Activated naive CD8-positive, alpha-beta T cell treated with anti-CD3 and anti-CD28 coated beads, Interleukin-2, amount 50 U/mL, for 24 hours (primary cell): ENCODE measurements around the gene RMDN2.
"Not testable (repeated sequence)": the region's sequence is repeated elsewhere in the genome, so short reads cannot be mapped to it uniquely, and the experiment has no call there.

Source experiments
- ATAC-seq: fragments of 150-1000 bp; cut with Tn5 transposase; one replicate; pipeline ENCODE4 v1.10.0; 2021
- DNase-seq: peaks from one replicate; pipeline ENCODE4 v3.0.0; 2021
- H3K27ac Mint-ChIP-seq: one replicate; pipeline ENCODE4 v1.8.0; 2021; ENCODE audit warnings: mild to moderate bottlenecking, mixed read lengths
- H3K27me3 Mint-ChIP-seq: one replicate; pipeline ENCODE4 v1.8.0; 2021; ENCODE audit warnings: mixed read lengths
- H3K36me3 Mint-ChIP-seq: one replicate; pipeline ENCODE4 v1.8.0; 2021; ENCODE audit warnings: low read depth, mixed read lengths
- H3K4me1 Mint-ChIP-seq: one replicate; pipeline ENCODE4 v1.8.0; 2021; ENCODE audit warnings: mixed read lengths
- H3K4me3 Mint-ChIP-seq: one replicate; pipeline ENCODE4 v1.8.0; 2021; ENCODE audit warnings: mild to moderate bottlenecking, moderate library complexity, mixed read lengths
- H3K9me3 Mint-ChIP-seq: one replicate; pipeline ENCODE4 v1.8.0; 2021; ENCODE audit warnings: mixed read lengths

RMDN2 gene

DNA sequence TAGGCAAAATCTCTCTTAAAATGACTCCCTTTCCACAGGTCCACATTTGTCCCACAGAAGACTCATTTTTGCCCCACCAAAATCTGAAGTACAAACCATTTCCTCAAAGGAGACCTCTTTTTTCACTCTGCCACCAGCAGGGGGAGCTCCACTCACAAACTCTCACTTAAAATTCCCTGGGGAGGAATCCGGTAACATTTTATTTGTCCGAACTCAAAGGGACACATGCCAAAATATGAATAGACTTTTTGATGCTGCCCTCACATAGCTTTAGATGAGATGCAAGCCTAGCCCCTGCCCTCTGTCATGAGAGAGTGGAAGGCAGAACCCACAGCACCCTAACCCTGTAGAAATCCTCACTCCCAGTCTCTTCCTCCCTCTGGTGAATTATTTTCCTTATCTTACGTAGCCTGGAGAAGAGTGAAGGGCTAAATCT, 57.1 kb downstream of the RMDN2 start:
- Mint-ChIP-seq H3K27me3 (no peaks in the 10 kb centered on the region), H3K36me3 (no peaks in the 10 kb centered on the region), H3K4me1 (peaks cover 4% of the 10 kb centered on the region), H3K9me3 (no peaks in the 10 kb centered on the region), H3K4me3 (no peak overlapping the region), H3K27ac (no peak overlapping the region)
- ATAC-seq (no peak), DNase-seq (peak; percentile 72)

GRCh38 chr2:37982847-37983246, 57.8 kb downstream of the RMDN2 start:
- Mint-ChIP-seq H3K4me3 (no peak overlapping the region), H3K4me1 (peaks cover 4% of the 10 kb centered on the region), H3K27ac (no peak overlapping the region), H3K9me3 (no peaks in the 10 kb centered on the region), H3K36me3 (no peaks in the 10 kb centered on the region), H3K27me3 (no peaks in the 10 kb centered on the region)
- DNase-seq, result no peak
- no peak for ATAC-seq

DNA sequence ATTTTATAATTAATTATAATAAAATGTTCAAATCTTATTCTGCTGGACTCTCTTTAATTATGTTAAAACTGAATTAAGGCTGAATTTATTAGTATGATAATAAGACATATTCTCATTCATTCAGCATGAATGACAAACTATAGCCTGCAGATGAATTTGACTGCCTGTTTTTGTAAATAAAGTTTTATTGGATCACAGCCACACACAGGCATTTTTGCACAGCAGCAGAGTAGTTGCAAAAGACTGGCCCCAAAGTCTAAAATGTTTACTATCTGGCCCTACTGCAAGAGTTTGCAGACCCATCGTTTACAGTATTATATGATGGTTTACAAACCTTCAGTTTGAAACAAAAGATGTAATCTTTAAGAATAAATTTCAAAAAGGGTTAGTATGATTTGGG, 58.6 kb downstream of the RMDN2 start:
- Mint-ChIP-seq H3K4me3 (no peak overlapping the region), H3K9me3 (no peaks in the 10 kb centered on the region), H3K36me3 (no peaks in the 10 kb centered on the region), H3K27me3 (no peaks in the 10 kb centered on the region), H3K4me1 (peaks cover 4% of the 10 kb centered on the region), H3K27ac (no peak overlapping the region)
- DNase-seq (no peak), ATAC-seq (no peak)

DNA sequence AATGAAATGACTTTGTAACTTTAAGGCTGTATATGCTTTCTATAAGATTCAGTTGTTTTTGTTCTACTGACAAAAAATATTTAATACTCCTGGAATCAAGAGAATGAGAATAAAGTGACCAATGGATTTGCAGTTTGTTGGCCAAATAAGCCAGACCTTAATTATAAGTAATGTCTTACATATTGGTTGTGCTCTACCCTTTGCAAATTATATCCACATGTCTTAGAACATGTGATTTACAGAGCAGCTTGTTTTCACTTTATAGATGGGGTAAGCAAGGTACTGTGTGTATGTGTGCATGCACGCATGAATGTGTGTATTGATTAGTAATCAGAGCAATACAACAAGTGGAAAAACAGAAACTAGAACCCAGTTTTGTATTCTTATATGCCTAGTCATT, 59.1 kb downstream of the RMDN2 start:
- ATAC-seq (no peak), DNase-seq (no peak)
- Mint-ChIP-seq H3K36me3 (no peaks in the 10 kb centered on the region), H3K4me3 (no peak overlapping the region), H3K27ac (no peak overlapping the region), H3K4me1 (peaks cover 4% of the 10 kb centered on the region), H3K27me3 (no peaks in the 10 kb centered on the region), H3K9me3 (no peaks in the 10 kb centered on the region)

GRCh38 chr2:37984589-37984988, 59.5 kb downstream of the RMDN2 start:
- DNase-seq, result no peak
- H3K27me3 Mint-ChIP-seq, result no peaks in the 10 kb centered on the region

DNA sequence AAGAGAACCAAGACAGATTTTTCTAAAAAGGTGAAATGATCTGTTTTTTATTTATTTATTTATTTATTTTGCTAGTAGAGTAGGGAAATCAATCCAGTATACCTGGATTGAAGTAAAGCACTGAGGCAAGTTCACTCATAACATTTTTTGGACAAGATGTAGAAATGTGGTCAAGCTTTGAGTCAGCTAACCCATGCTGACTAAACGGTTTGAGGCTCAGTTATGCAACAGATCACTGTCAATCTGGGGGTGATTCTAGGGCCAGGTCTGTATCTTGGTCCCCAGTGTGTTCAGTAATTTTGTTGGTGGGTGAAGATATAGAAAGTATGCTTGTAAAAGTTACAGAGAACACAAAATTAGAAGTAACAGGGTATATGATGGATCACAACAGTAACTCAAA, 60.2 kb downstream of the RMDN2 start:
- Mint-ChIP-seq H3K4me3 (no peak overlapping the region), H3K27ac (no peak overlapping the region), H3K36me3 (no peaks in the 10 kb centered on the region), H3K4me1 (peaks cover 4% of the 10 kb centered on the region), H3K27me3 (no peaks in the 10 kb centered on the region), H3K9me3 (no peaks in the 10 kb centered on the region)
- DNase-seq (no peak), ATAC-seq (no peak)

More at GRCh38 chr2:37984589-37984988, 59.5 kb downstream of the RMDN2 start:
- Mint-ChIP-seq H3K4me3 (no peak overlapping the region), H3K9me3 (no peaks in the 10 kb centered on the region), H3K4me1 (peaks cover 4% of the 10 kb centered on the region), H3K36me3 (no peaks in the 10 kb centered on the region), H3K27ac (no peak overlapping the region)
- ATAC-seq, result no peak

- H3K27ac Mint-ChIP-seq, result no peak overlapping the region
- no peak overlapping the region for H3K4me3 Mint-ChIP-seq
- H3K27me3 Mint-ChIP-seq, result no peaks in the 10 kb centered on the region
- H3K9me3 Mint-ChIP-seq, result no peaks in the 10 kb centered on the region
- no peaks in the 10 kb centered on the region for H3K4me1 Mint-ChIP-seq
- DNase-seq (no peak), ATAC-seq (no peak)
- H3K36me3 Mint-ChIP-seq, result no peaks in the 10 kb centered on the region
Measured at GRCh38 chr2:37987098-37987775, 62.1 kb downstream of the RMDN2 start.

- H3K4me3 Mint-ChIP-seq, result no peak overlapping the region
Measured at GRCh38 chr2:37992601-37993000, 67.5 kb downstream of the RMDN2 start.

DNA sequence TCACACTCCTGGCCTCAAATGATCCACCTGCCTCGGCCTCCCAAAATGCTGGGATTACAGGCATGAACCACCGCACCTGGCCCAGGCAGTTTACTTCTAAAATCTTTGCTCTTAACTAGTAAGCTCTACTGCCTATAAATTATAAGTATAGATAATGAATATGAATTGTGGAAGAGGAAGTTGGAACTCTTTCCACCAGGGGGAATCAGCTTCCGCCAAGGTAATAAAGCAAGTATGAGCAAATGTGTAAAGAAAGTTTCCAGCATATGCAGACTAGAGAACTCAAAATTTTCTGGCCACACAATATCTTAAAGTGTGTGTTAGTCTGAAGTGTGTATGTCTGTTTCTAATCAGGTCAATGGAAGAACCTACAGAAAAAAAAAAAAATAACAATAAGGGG, 68.1 kb downstream of the RMDN2 start:
- Mint-ChIP-seq H3K27ac (no peak overlapping the region), H3K9me3 (no peaks in the 10 kb centered on the region), H3K36me3 (peaks cover 2% of the 10 kb centered on the region), H3K27me3 (no peaks in the 10 kb centered on the region), H3K4me3 (no peak overlapping the region), H3K4me1 (no peaks in the 10 kb centered on the region)
- no peak for DNase-seq
- no peak for ATAC-seq

More at GRCh38 chr2:37992601-37993000, 67.5 kb downstream of the RMDN2 start:
- Mint-ChIP-seq H3K4me1 (no peaks in the 10 kb centered on the region), H3K36me3 (no peaks in the 10 kb centered on the region), H3K27ac (no peak overlapping the region), H3K9me3 (no peaks in the 10 kb centered on the region), H3K27me3 (no peaks in the 10 kb centered on the region)
- no peak for DNase-seq
- ATAC-seq, result no peak

GRCh38 chr2:37997629-37998028, 72.5 kb downstream of the RMDN2 start:
- DNase-seq (no peak), ATAC-seq (no peak)
- Mint-ChIP-seq H3K4me1 (no peaks in the 10 kb centered on the region), H3K36me3 (peaks cover 25% of the 10 kb centered on the region), H3K27ac (no peak overlapping the region), H3K9me3 (no peaks in the 10 kb centered on the region), H3K27me3 (no peaks in the 10 kb centered on the region), H3K4me3 (no peak overlapping the region)

GRCh38 chr2:38000485-38001222, 75.6 kb downstream of the RMDN2 start:
- DNase-seq, result no peak
- H3K9me3 Mint-ChIP-seq, result no peaks in the 10 kb centered on the region
- no peaks in the 10 kb centered on the region for H3K4me1 Mint-ChIP-seq
- no peak overlapping the region for H3K4me3 Mint-ChIP-seq
- no peaks in the 10 kb centered on the region for H3K27me3 Mint-ChIP-seq
- H3K36me3 Mint-ChIP-seq, result peaks cover 27% of the 10 kb centered on the region
- no peak overlapping the region for H3K27ac Mint-ChIP-seq
- no peak for ATAC-seq

DNA sequence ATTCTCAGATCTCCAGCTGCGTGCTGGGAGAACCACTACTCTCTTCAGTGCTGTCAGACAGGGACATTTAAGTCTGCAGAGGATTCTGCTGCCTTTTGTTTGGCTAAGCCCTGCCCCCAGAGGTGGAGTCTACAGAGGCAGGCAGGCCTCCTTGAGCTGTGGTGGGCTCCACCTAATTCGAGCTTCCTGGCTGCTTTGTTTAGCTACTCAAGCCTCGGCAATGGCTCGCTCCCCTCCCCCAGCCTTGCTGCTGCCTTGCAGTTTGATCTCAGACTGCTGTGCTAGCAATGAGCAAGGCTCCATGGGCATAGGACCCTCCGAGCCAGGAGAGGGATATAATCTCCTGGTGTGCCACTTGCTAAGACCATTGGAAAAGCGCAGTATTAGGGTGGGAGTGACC, 85.1 kb downstream of the RMDN2 start:
- not testable (repeated sequence) for ATAC-seq, H3K27me3 Mint-ChIP-seq, H3K4me1 Mint-ChIP-seq, H3K9me3 Mint-ChIP-seq, DNase-seq, H3K4me3 Mint-ChIP-seq, H3K27ac Mint-ChIP-seq
- H3K36me3 Mint-ChIP-seq, result peaks cover 16% of the 10 kb centered on the region

DNA sequence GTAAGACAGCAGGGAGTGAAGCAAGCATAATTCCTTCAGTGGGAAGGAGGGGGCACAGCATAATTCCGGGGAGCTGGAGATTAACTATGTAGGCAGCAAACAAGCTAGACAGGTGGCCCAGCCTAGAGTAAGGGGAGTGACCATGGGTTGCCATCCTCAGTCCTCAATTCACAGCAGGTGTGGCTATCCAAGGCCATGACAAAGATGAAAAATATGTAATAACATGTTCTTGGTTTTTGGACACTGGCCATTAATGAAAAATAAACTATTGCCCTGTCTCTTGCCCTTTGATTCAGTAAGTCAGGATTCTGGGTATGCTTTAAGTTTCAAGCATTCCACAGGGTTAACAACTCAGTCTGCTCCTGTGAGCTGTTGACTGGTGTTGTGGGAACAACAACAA, 85.9 kb downstream of the RMDN2 start:
- DNase-seq, result no peak
- ATAC-seq, result no peak
- Mint-ChIP-seq H3K27ac (no peak overlapping the region), H3K4me1 (no peaks in the 10 kb centered on the region), H3K27me3 (no peaks in the 10 kb centered on the region), H3K9me3 (no peaks in the 10 kb centered on the region), H3K36me3 (peaks cover 16% of the 10 kb centered on the region), H3K4me3 (no peak overlapping the region)

DNA sequence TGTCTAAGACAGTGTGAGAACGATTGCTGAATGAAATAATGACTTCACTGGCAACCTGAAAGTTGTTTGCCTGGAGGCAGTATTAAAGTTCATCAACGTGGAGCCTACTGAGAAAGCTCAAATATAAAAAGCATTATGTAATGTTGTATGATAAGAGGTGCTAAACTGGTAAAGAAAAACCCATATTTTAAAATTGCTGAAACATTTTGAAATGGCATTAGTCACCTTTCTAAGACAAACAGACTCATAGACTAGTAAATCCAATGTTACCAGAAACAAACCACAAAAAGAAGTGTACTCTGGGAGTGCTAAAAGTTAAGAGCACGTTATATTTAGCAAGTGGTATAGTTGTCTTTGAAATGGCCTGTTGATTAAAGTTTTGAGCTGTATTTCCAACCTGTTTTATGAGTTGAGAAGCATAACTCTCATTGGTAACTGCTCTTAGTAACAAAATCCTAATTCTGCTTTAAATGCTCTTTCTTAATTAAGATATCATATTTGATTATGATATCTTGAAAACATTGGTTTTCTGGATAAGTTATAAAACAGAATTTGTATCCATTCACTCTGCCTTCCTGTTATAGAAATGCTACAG, 88.2 kb downstream of the RMDN2 start:
- Mint-ChIP-seq H3K27ac (no peak overlapping the region), H3K4me1 (no peaks in the 10 kb centered on the region), H3K36me3 (peaks cover 17% of the 10 kb centered on the region), H3K27me3 (no peaks in the 10 kb centered on the region), H3K9me3 (no peaks in the 10 kb centered on the region), H3K4me3 (no peak overlapping the region)
- ATAC-seq (no peak), DNase-seq (no peak)

GRCh38 chr2:38016219-38016618, 91.1 kb downstream of the RMDN2 start:
- Mint-ChIP-seq H3K36me3 (peaks cover 8% of the 10 kb centered on the region), H3K9me3 (no peaks in the 10 kb centered on the region), H3K4me3 (no peak overlapping the region), H3K27ac (no peak overlapping the region), H3K4me1 (no peaks in the 10 kb centered on the region), H3K27me3 (no peaks in the 10 kb centered on the region)
- no peak for ATAC-seq
- no peak for DNase-seq
